ENCODE data around the gene ANO10.

The ANO10 gene

GRCh38 chr3:43353393-43353792, 268.4 kb downstream of the ANO10 start:
- no peak overlapping the region for H3K4me3 ChIP-seq (ENCODE audit: low read depth, low read length)
- no peak for TF ChIP-seq CTCF (IDR thresholded peaks at IDR 0.05; ENCODE audit: borderline replicate concordance, insufficient read depth, low read depth, low read length)

GRCh38 chr3:43349716-43350115, 272.1 kb downstream of the ANO10 start:
- TF ChIP-seq CTCF (IDR thresholded peaks at IDR 0.05; ENCODE audit: borderline replicate concordance, insufficient read depth, low read depth, low read length): no peak
- H3K4me3 ChIP-seq (ENCODE audit: low read depth, low read length): no peak overlapping the region

DNA sequence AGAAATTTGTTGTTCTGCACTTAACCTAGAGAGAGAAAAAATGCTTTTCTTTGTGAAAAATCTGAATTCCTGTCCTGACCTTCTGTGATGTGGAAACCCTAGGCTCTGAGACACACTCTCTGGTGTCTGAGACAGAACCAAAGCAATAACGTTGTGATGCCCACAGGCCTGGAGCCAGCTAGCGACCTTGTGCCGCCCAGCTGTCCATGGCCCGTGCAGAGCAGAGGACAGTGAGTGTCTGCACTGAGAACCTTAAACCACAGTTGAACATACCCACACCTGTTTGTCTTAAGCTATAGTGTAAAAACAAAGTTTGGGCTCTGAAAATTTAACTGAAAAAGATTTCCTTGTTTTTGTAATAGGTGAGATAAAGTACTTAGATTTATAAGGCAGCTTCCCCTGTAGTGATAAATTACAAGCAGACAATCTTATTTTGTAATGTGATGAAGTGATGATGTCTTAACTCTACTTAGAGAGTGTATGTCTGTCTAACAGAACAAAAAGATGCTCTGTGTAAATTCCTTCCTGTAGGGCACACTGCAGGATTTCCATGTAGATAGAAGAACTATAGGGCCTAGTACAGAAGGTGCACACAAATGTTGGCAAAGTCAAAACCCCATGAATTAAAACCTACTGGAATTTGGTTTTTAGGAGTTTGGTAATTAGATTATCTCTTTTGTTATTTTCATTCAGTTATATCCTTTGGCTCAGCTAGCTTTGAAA, 272.8 kb downstream of the ANO10 start:
- H3K4me3 ChIP-seq (ENCODE audit: low read depth, low read length): no peak overlapping the region
- TF ChIP-seq CTCF (IDR thresholded peaks at IDR 0.05; ENCODE audit: borderline replicate concordance, insufficient read depth, low read depth, low read length): no peak

DNA sequence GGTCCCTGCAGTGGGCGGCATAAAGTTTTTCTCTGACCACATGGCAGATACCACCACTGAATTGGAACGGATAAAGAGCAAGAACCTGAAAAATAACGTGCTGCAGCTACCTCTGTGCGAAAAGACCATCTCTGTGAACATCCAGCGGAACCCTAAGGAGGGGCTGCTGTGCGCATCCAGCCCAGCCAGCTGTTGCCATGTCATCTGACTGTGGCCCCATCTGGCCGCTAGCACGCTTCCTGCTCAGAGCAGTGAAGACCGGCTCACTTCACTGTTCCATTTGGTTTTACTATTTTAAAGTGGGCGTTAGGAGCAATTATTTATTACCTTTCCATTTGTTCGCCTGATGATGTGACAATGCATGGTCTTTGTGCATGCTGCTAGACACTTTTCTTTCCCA, 273.5 kb downstream of the ANO10 start:
- no peak for TF ChIP-seq CTCF (IDR thresholded peaks at IDR 0.05; ENCODE audit: borderline replicate concordance, insufficient read depth, low read depth, low read length)
- H3K4me3 ChIP-seq (ENCODE audit: low read depth, low read length): no peak overlapping the region

DNA sequence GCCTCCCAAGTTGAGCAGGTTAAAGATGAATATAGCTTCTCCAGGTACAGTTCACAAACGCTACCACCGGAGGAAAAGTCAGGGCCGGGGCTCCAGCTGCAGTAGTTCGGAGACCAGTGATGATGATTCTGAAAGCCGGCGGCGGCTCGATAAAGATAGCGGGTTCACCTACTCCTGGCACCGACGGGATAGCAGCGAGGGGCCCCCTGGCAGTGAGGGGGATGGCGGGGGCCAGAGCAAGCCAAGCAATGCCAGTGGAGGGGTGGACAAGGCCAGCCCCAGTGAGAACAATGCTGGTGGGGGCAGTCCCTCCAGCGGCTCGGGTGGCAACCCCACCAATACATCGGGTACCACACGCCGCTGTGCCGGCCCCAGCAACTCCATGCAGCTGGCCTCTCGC, 274.0 kb downstream of the ANO10 start:
- H3K4me3 ChIP-seq (ENCODE audit: low read depth, low read length): no peak overlapping the region

GRCh38 chr3:43346978-43347749, 274.6 kb downstream of the ANO10 start:
- TF ChIP-seq CTCF (IDR thresholded peaks at IDR 0.05; ENCODE audit: borderline replicate concordance, insufficient read depth, low read depth, low read length): no peak

More for the DNA sequence above, 274.0 kb downstream of the ANO10 start:
- TF ChIP-seq CTCF (IDR thresholded peaks at IDR 0.05; ENCODE audit: borderline replicate concordance, insufficient read depth, low read depth, low read length): no peak

GRCh38 chr3:43345877-43346276, 275.9 kb downstream of the ANO10 start:
- no peak for TF ChIP-seq CTCF (IDR thresholded peaks at IDR 0.05; ENCODE audit: borderline replicate concordance, insufficient read depth, low read depth, low read length)
- H3K4me3 ChIP-seq (ENCODE audit: low read depth, low read length): no peak overlapping the region

More at GRCh38 chr3:43346978-43347749, 274.6 kb downstream of the ANO10 start:
- no peak overlapping the region for H3K4me3 ChIP-seq (ENCODE audit: low read depth, low read length)

Data from GM12875 (cell line).